HG02938 (cell line): ENCODE data around the gene RNF130.

Experiments
- ATAC-seq: cut with Tn5 transposase; IDR thresholded peaks from one replicate; pipeline ENCODE4 v1.9.1; 2021; ENCODE audit warnings: mild to moderate bottlenecking, moderate library complexity; ENCODE audit not compliant: unreplicated experiment

RNF130 gene

GRCh38 chr5:180060192-180060591, 11.4 kb downstream of the RNF130 start:
- no peak for ATAC-seq

GRCh38 chr5:180059326-180059725, 12.2 kb downstream of the RNF130 start:
- ATAC-seq, result no peak

- ATAC-seq, result no peak
Observed at GRCh38 chr5:180056153-180056552, 15.4 kb downstream of the RNF130 start.

GRCh38 chr5:180054226-180054625, 17.3 kb downstream of the RNF130 start:
- ATAC-seq, result no peak

- no peak for ATAC-seq
Observed at GRCh38 chr5:180053061-180053602, 18.4 kb downstream of the RNF130 start.

GRCh38 chr5:180052211-180052818, 19.2 kb downstream of the RNF130 start:
- no peak for ATAC-seq

GRCh38 chr5:180050121-180050940, 21.2 kb downstream of the RNF130 start:
- ATAC-seq, result no peak

- ATAC-seq, result no peak
Observed at GRCh38 chr5:180049185-180049548, 22.4 kb downstream of the RNF130 start.

GRCh38 chr5:180047667-180048066, 23.9 kb downstream of the RNF130 start:
- ATAC-seq, result no peak

GRCh38 chr5:180046656-180047055, 24.9 kb downstream of the RNF130 start:
- no peak for ATAC-seq

GRCh38 chr5:180045889-180046499, 25.6 kb downstream of the RNF130 start:
- ATAC-seq, result no peak

- no peak for ATAC-seq
Observed at GRCh38 chr5:180043377-180043776, 28.2 kb downstream of the RNF130 start.

- ATAC-seq, result no peak
Observed at GRCh38 chr5:180041301-180042274, 30.0 kb downstream of the RNF130 start.

GRCh38 chr5:180040287-180041214, 31.0 kb downstream of the RNF130 start:
- no peak for ATAC-seq

GRCh38 chr5:180035206-180035931, 36.2 kb downstream of the RNF130 start:
- ATAC-seq, result no peak

- no peak for ATAC-seq
Observed at GRCh38 chr5:180034564-180034963, 37.0 kb downstream of the RNF130 start.

GRCh38 chr5:180027459-180028089, 44.0 kb downstream of the RNF130 start:
- ATAC-seq, result no peak

- no peak for ATAC-seq
Observed at GRCh38 chr5:180026734-180027458, 44.7 kb downstream of the RNF130 start.
